T-helper 9 cell (primary cell): ENCODE measurements around the gene FER.
"Not testable (repeated sequence)": the region's sequence is repeated elsewhere in the genome, so short reads cannot be mapped to it uniquely, and the experiment has no call there.

Experiments
- DNase-seq: peaks from one replicate; pipeline ENCODE4 v3.0.0-alpha.2; 2020

Gene FER

GRCh38 chr5:108898707-108899106 lies 151.0 kb downstream of the FER start:
- no peak for DNase-seq

- not testable (repeated sequence) for DNase-seq
Measured at GRCh38 chr5:108899244-108899643, 151.5 kb downstream of the FER start.

- DNase-seq = no peak
Measured at GRCh38 chr5:108900668-108901067, 153.0 kb downstream of the FER start.

- no peak for DNase-seq
Measured at GRCh38 chr5:108905805-108906204, 158.1 kb downstream of the FER start.

GRCh38 chr5:108910627-108911026 lies 162.9 kb downstream of the FER start:
- no peak for DNase-seq

- no peak for DNase-seq
Measured at GRCh38 chr5:108911055-108911454, 163.4 kb downstream of the FER start.

GRCh38 chr5:108917596-108917995 lies 169.9 kb downstream of the FER start:
- DNase-seq = no peak

- no peak for DNase-seq
Measured at GRCh38 chr5:108919591-108920326, 172.1 kb downstream of the FER start.

GRCh38 chr5:108924457-108924961 lies 176.8 kb downstream of the FER start:
- no peak for DNase-seq

GRCh38 chr5:108925073-108925472 lies 177.4 kb downstream of the FER start:
- no peak for DNase-seq

GRCh38 chr5:108930107-108930506 lies 182.4 kb downstream of the FER start:
- DNase-seq = no peak

- DNase-seq = no peak
Measured at GRCh38 chr5:108935611-108936010, 187.9 kb downstream of the FER start.

GRCh38 chr5:108937221-108937620 lies 189.5 kb downstream of the FER start:
- DNase-seq = no peak

- DNase-seq = no peak
Measured at GRCh38 chr5:108940506-108940905, 192.8 kb downstream of the FER start.

GRCh38 chr5:108941746-108942145 lies 194.0 kb downstream of the FER start:
- DNase-seq = no peak

- DNase-seq = no peak
Measured at GRCh38 chr5:108942701-108943100, 195.0 kb downstream of the FER start.

- no peak for DNase-seq
Measured at GRCh38 chr5:108945094-108945493, 197.4 kb downstream of the FER start.

- no peak for DNase-seq
Measured at GRCh38 chr5:108946008-108946407, 198.3 kb downstream of the FER start.

- no peak for DNase-seq
Measured at GRCh38 chr5:108947164-108947563, 199.5 kb downstream of the FER start.

GRCh38 chr5:108950276-108950675 lies 202.6 kb downstream of the FER start:
- DNase-seq = no peak

GRCh38 chr5:108953940-108954339 lies 206.2 kb downstream of the FER start:
- DNase-seq = no peak

GRCh38 chr5:108957333-108957732 lies 209.6 kb downstream of the FER start:
- DNase-seq = no peak

- DNase-seq = no peak
Measured at GRCh38 chr5:108966910-108967309, 219.2 kb downstream of the FER start.

- DNase-seq = no peak
Measured at GRCh38 chr5:108974594-108974993, 226.9 kb downstream of the FER start.

- DNase-seq = no peak
Measured at GRCh38 chr5:108975697-108976096, 228.0 kb downstream of the FER start.
